ENCODE measurements around the gene MX2. TPM values are rescaled to one million over a fixed set of nuclear protein-coding genes. Genes with fewer than 3 reads are reported as not detected.

The MX2 gene
- total and polyA plus RNA-seq, 4 donors: 4.2 to 33.4 (median 9.3) TPM

DNA sequence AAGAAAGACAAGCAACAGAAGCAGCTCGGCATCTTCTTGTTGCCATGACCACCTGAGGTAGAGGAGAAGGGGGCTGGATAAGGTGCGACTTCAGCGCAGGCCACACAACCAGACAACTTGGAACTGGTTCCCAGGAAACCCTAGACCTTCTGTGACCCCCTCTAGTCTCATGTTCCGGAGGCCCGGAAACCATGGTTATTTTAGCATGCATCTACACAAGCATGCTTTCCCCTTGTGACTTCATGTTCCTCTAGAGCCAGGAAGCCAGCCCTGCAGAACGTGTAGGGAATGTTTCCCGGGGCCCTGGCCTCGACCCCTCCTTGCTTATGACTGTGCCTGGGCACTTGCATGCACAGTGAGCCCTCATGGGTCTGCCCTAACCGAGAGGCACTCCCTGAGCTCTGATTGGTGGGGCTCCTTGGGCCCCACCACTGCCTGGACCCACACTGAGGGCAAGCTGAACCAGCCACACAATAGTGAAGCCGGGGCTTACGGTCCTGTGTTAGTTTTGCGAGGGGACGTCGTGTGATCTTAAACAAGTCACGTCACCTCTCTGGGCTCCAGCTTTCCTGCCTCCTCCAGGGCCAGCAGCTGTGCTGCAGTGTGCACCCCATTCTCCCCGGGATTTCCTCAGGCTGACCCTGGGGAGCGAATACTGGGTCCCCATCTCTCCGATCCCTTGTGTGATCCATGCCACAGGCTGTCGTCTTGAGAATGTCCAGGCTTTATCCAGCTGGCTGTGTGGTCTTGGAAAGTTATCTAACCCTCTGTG lies 12.0 kb upstream of the MX2 start:
- H3K4me3 ChIP-seq: no peak overlapping the region
- peaks cover 0 to 7% (median 0%) of the 10 kb centered on the region in 5 donors for H3K4me1 ChIP-seq (ENCODE audit: control insufficient read depth in 5 of 5, insufficient read depth in 5 of 5, low read length in 5 of 5)
- H3K27me3 ChIP-seq (ENCODE audit: control insufficient read depth in 3 of 3, insufficient read depth in 3 of 3, low read length in 2 of 3): no peaks in the 10 kb centered on the region
- H3K27ac ChIP-seq (ENCODE audit: low read depth in 1 of 2, low read length in 1 of 2): no peak overlapping the region
- TF ChIP-seq, protein P1, sequence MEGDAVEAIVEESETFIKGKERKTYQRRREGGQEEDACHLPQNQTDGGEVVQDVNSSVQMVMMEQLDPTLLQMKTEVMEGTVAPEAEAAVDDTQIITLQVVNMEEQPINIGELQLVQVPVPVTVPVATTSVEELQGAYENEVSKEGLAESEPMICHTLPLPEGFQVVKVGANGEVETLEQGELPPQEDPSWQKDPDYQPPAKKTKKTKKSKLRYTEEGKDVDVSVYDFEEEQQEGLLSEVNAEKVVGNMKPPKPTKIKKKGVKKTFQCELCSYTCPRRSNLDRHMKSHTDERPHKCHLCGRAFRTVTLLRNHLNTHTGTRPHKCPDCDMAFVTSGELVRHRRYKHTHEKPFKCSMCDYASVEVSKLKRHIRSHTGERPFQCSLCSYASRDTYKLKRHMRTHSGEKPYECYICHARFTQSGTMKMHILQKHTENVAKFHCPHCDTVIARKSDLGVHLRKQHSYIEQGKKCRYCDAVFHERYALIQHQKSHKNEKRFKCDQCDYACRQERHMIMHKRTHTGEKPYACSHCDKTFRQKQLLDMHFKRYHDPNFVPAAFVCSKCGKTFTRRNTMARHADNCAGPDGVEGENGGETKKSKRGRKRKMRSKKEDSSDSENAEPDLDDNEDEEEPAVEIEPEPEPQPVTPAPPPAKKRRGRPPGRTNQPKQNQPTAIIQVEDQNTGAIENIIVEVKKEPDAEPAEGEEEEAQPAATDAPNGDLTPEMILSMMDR (IDR thresholded peaks at IDR 0.05; ENCODE audit: control extremely low read depth, extremely low read depth): no peak
- DNase-seq (no peak), ATAC-seq (ENCODE audit: insufficient read depth, low FRiP score) (no peak)
- peaks cover 0 to 2% (median 0%) of the 10 kb centered on the region in 4 donors for H3K9me3 ChIP-seq (ENCODE audit: control insufficient read depth in 4 of 4, insufficient read depth in 3 of 4, low read length in 3 of 4)
- H3K36me3 ChIP-seq (ENCODE audit: control insufficient read depth in 4 of 4, insufficient read depth in 4 of 4, low read length in 4 of 4): no peaks in the 10 kb centered on the region
- 86 to 89% methylated on average over 19 of the region's 19 CpGs for whole genome bisulfite sequencing, 2 donors
- no peak overlapping the region for H3K9ac ChIP-seq (ENCODE audit: insufficient read depth in 1 of 2, low read length in 2 of 2)

DNA sequence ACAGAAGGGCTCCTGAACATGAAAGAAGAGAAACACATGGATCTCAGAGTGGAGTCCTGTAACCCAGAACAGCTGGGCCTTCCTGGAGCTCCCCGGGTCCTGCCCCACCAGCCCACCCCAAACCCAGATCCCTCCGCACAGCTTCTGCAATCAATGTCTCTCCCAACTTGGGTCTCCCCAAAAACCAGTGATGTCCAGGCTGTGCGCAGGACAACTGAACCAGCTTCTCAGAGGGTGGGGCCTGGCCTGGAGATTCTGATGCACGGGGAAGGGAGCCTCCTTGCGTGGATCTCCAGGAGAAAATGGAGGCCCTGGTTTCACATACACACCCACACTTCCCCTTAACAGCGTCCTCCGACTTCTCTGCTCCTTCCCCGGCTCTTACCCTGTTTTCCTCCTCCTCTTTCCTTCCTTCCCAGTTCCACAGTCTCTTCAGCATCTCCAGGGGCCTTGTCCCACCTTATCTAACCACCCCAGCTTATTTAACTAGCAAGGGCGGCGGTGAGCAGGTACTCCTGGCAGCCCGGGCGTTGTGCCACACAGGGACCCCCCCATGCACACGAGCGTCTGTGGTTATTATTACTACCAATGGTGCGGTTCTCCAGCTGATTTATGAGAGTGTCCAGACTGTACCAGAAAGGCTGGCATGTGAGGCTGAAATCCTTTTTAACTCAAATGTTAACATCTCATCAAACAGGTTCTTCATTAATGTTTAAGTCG lies 11.2 kb upstream of the MX2 start:
- H3K27ac ChIP-seq (ENCODE audit: low read depth in 1 of 2, low read length in 1 of 2): no peak overlapping the region
- H3K4me3 ChIP-seq: no peak overlapping the region
- DNase-seq: no peak
- 83 to 88% methylated on average over 16 of the region's 16 CpGs for WGBS, 2 donors
- ATAC-seq (ENCODE audit: insufficient read depth, low FRiP score): no peak
- peaks cover 0 to 7% (median 0%) of the 10 kb centered on the region in 5 donors for H3K4me1 ChIP-seq (ENCODE audit: control insufficient read depth in 5 of 5, insufficient read depth in 5 of 5, low read length in 5 of 5)
- TF ChIP-seq, protein P1 (IDR thresholded peaks at IDR 0.05; ENCODE audit: control extremely low read depth, extremely low read depth): no peak
- H3K9me3 ChIP-seq (ENCODE audit: control insufficient read depth in 4 of 4, insufficient read depth in 3 of 4, low read length in 3 of 4): peaks cover 0 to 2% (median 0%) of the 10 kb centered on the region in 4 donors
- no peaks in the 10 kb centered on the region for H3K36me3 ChIP-seq (ENCODE audit: control insufficient read depth in 4 of 4, insufficient read depth in 4 of 4, low read length in 4 of 4)
- no peak overlapping the region for H3K9ac ChIP-seq (ENCODE audit: insufficient read depth in 1 of 2, low read length in 2 of 2)
- H3K27me3 ChIP-seq (ENCODE audit: control insufficient read depth in 3 of 3, insufficient read depth in 3 of 3, low read length in 2 of 3): no peaks in the 10 kb centered on the region

DNA sequence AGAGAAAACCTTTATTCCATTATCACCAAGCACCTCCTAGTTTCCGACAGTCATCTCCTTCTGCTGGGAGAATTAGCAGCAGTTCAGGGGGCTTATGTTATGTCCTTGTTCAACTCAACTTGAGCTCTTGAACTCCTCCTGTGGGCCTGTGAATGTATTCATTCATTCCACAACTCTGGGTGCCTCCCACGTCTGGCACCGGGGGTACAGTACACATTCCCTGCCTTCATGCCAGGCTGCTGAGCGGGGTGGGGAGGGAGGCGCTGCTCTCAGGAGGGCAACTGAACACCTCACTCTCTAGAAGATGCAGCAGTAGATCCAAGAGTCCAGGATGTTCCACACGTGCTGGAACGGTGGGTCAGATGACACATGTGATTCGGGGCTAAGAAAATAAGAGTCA lies 4.3 kb upstream of the MX2 start:
- Histone ChIP-seq H3K9me3 (ENCODE audit: control insufficient read depth in 4 of 4, insufficient read depth in 3 of 4, low read length in 3 of 4) (no peaks in the 10 kb centered on the region), H3K27ac (ENCODE audit: low read depth in 1 of 2, low read length in 1 of 2) (no peak overlapping the region), H3K36me3 (ENCODE audit: control insufficient read depth in 4 of 4, insufficient read depth in 4 of 4, low read length in 4 of 4) (no peaks in the 10 kb centered on the region), H3K4me3 (no peak overlapping the region), H3K27me3 (ENCODE audit: control insufficient read depth in 3 of 3, insufficient read depth in 3 of 3, low read length in 2 of 3) (no peaks in the 10 kb centered on the region), H3K4me1 (ENCODE audit: control insufficient read depth in 5 of 5, insufficient read depth in 5 of 5, low read length in 5 of 5) (peaks cover 0 to 6% (median 0%) of the 10 kb centered on the region in 5 donors), H3K9ac (ENCODE audit: insufficient read depth in 1 of 2, low read length in 2 of 2) (no peak overlapping the region)
- TF ChIP-seq, protein P1 (IDR thresholded peaks at IDR 0.05; ENCODE audit: control extremely low read depth, extremely low read depth): no peak
- WGBS, 2 donors: 76 to 90% methylated on average over 8 of the region's 8 CpGs
- ATAC-seq (ENCODE audit: insufficient read depth, low FRiP score) (no peak), DNase-seq (no peak)

Measured in lung (tissue), 12 donors.